K562 (cell line): ENCODE data around the gene SLC7A9. TPM values are rescaled to one million over a fixed set of nuclear protein-coding genes. Genes with fewer than 3 reads are reported as not detected.

ENCODE experiments used
- ATAC-seq: fragments of 200-7000 bp; cut with Tn5 transposase; 3 replicates; pipeline ENCODE4 v1.9.1; 2020; ENCODE audit warnings: moderate library complexity
- BruUV-seq: library from RNA; stranded (reverse); fragments of 400-500 nt; replicated peaks from 2 replicates; lab custom pipeline; 2021; lab: Mats Ljungman, UMichigan
- CTCF ChIA-PET: fragments of 300-600 bp; formaldehyde crosslinking; extraction: SDS; loops from one replicate; lab custom pipeline; 2021; ENCODE audit warnings: low intra/inter-chr PET ratio; lab: Yijun Ruan, JAX
- POLR2A ChIA-PET: fragments of 300-600, 350-650 bp; sonication (Branson Sonifier 250); formaldehyde crosslinking; extraction: SDS; loops from one replicate; lab custom pipeline; 2021; ENCODE audit warnings: antibody characterized with exemption, inconsistent platforms; lab: Yijun Ruan, JAX
- DNase-seq, 4 experiments: peaks; one replicate each; pipeline versions ENCODE4 v3.0.0 to v3.0.0-alpha.2; 2011 to 2018; ENCODE audit warnings: low spot score in 3 of 4, mixed read lengths in 3 of 4; ENCODE audit errors: extremely low read depth in 1 of 4
- FAIRE-seq: peaks from 2 replicates; lab custom pipeline; 2011; peaks lifted over from hg19 to GRCh38; lab: Jason Lieb, UNC
- H2AFZ ChIP-seq: 2 replicates; pipeline ENCODE4 v1.6.0; 2011; ENCODE audit warnings: low read depth, low read length, control low read depth, inconsistent platforms
- H3K27ac ChIP-seq: fragments of 200-600 bp; 3 replicates; pipeline ENCODE4 v1.8.0; 2011; ENCODE audit warnings: low read depth, mild to moderate bottlenecking, control low read depth, inconsistent platforms, low read length, moderate library complexity, mixed read lengths; ENCODE audit errors: extremely low read depth
- H3K27me3 ChIP-seq, 2 experiments: fragments of 300-600 bp in 1 of 2; 2 replicates in 1 of 2; 3 replicates in 1 of 2; pipeline versions ENCODE4 v1.6.0 to v1.8.0; 2011; ENCODE audit warnings: inconsistent platforms in 2 of 2, low read length in 2 of 2, mild to moderate bottlenecking in 1 of 2, mixed read lengths in 1 of 2, moderate library complexity in 1 of 2; ENCODE audit not compliant: control insufficient read depth in 2 of 2, insufficient read depth in 2 of 2
- H3K36me3 ChIP-seq: fragments of 300-600 bp; 3 replicates; pipeline ENCODE4 v1.8.0; 2011; ENCODE audit warnings: mild to moderate bottlenecking, low read length, inconsistent platforms; ENCODE audit not compliant: control insufficient read depth, insufficient read depth
- H3K4me1 ChIP-seq, 2 experiments: fragments of 200-600 bp in 1 of 2; replicated peaks in 1 of 2; 2 replicates in 1 of 2; 3 replicates in 1 of 2; pipeline versions ENCODE4 v1.5.1 to v1.8.0; 2011; ENCODE audit warnings: inconsistent platforms in 2 of 2, low read length in 2 of 2, mild to moderate bottlenecking in 1 of 2, mixed read lengths in 1 of 2, moderate library complexity in 1 of 2; ENCODE audit not compliant: control insufficient read depth in 2 of 2, insufficient read depth in 2 of 2
- H3K4me2 ChIP-seq: 2 replicates; pipeline ENCODE4 v1.6.1; 2011; ENCODE audit warnings: low read length, control low read depth, inconsistent platforms, mixed read lengths; ENCODE audit not compliant: insufficient read depth
- H3K4me3 ChIP-seq: fragments of 200-600 bp; sonication (generic), shearing (Covaris generic); 2 replicates; pipeline ENCODE4 v1.5.1; 2016; ENCODE audit warnings: control low read depth, inconsistent platforms
- H3K79me2 ChIP-seq: fragments of 200-600 bp; 3 replicates; pipeline ENCODE4 v1.8.0; 2011; ENCODE audit warnings: low read length, inconsistent platforms; ENCODE audit not compliant: control insufficient read depth, insufficient read depth
- H3K9ac ChIP-seq, 2 experiments: 2 replicates each; pipeline versions ENCODE4 v1.6.0 to v1.6.1; 2011; ENCODE audit warnings: low read depth in 2 of 2, low read length in 2 of 2, control low read depth in 1 of 2, inconsistent platforms in 1 of 2, mild to moderate bottlenecking in 1 of 2, mixed read lengths in 1 of 2; ENCODE audit not compliant: insufficient read depth in 1 of 2
- H3K9me1 ChIP-seq: one replicate; pipeline ENCODE4 v1.6.0; 2011; ENCODE audit warnings: inconsistent platforms, mild to moderate bottlenecking, low read length, moderate library complexity; ENCODE audit not compliant: control insufficient read depth, insufficient read depth
- H3K9me3 ChIP-seq: replicated peaks from 2 replicates; pipeline ENCODE4 v1.5.1; 2011; ENCODE audit warnings: low read depth, low read length, inconsistent platforms; ENCODE audit not compliant: control insufficient read depth, insufficient read depth
- H4K20me1 ChIP-seq: replicated peaks from 2 replicates; pipeline ENCODE4 v1.6.1; 2011; ENCODE audit warnings: low read length, inconsistent platforms, mixed read lengths; ENCODE audit not compliant: control insufficient read depth, insufficient read depth
- CHCHD3 ChIP-seq: fragments of 250-450 bp; sonication (Bioruptor Pico); IDR thresholded peaks from 2 replicates; pipeline ENCODE4 v2.1.2; 2022; ENCODE audit warnings: mild to moderate bottlenecking
- FIP1L1 ChIP-seq: fragments of 200-400 bp; formaldehyde crosslinking; IDR thresholded peaks from 2 replicates; pipeline ENCODE4 v1.6.1; 2018; ENCODE audit warnings: mild to moderate bottlenecking, low read depth, low read length; ENCODE audit not compliant: poor library complexity, severe bottlenecking
- HDAC2 ChIP-seq: fragments of 450-650 bp; IDR thresholded peaks from 2 replicates; pipeline ENCODE4 v1.6.1; 2016; ENCODE audit warnings: mild to moderate bottlenecking
- KAT8 ChIP-seq: fragments of 450-650 bp; IDR thresholded peaks from 2 replicates; pipeline ENCODE4 v1.6.1; 2016; ENCODE audit warnings: low read depth, mild to moderate bottlenecking
- MIER1 ChIP-seq: fragments of 450-650 bp; IDR thresholded peaks from 2 replicates; pipeline ENCODE4 v1.6.1; 2016; ENCODE audit warnings: antibody characterized with exemption, mild to moderate bottlenecking, low read depth
- NFE2L1 ChIP-seq: fragments of 450-650 bp; IDR thresholded peaks from 2 replicates; pipeline ENCODE4 v1.6.1; 2016; ENCODE audit warnings: missing genetic modification characterization, low read depth, mild to moderate bottlenecking, missing compliant biosample characterization, moderate library complexity, borderline replicate concordance
- NR4A1 ChIP-seq, 2 experiments: fragments of 250-450 bp in 1 of 2; fragments of 450-650 bp in 1 of 2; sonication (Bioruptor Pico) in 1 of 2; IDR thresholded peaks; 2 replicates each; pipeline versions ENCODE4 v1.4.0 to v1.6.1; 2016 to 2020; ENCODE audit warnings: mild to moderate bottlenecking in 2 of 2, missing compliant biosample characterization in 1 of 2, missing genetic modification characterization in 1 of 2, moderate library complexity in 1 of 2
- PKNOX1 ChIP-seq: fragments of 450-650 bp; IDR thresholded peaks from 2 replicates; pipeline ENCODE4 v1.6.1; 2016
- SMAD1 ChIP-seq: fragments of 150-350 bp; IDR thresholded peaks from 2 replicates; pipeline ENCODE4 v1.6.1; 2014; ENCODE audit warnings: low read length, low read depth; ENCODE audit not compliant: partially characterized antibody
- UBTF ChIP-seq, 2 experiments: IDR thresholded peaks; 2 replicates each; pipeline ENCODE4 v1.6.1; 2012; ENCODE audit warnings: improper control_type of control experiment in 2 of 2, low read depth in 2 of 2, low read length in 2 of 2, borderline replicate concordance in 1 of 2
- XRCC5 ChIP-seq: fragments of 200-400 bp; formaldehyde crosslinking; IDR thresholded peaks from 2 replicates; pipeline ENCODE4 v1.6.1; 2017; ENCODE audit warnings: low read depth, mild to moderate bottlenecking, low read length
- ZC3H8 ChIP-seq: fragments of 450-650 bp; IDR thresholded peaks from 2 replicates; pipeline ENCODE4 v1.6.1; 2017
- ZNF121 ChIP-seq: sonication (generic); formaldehyde crosslinking; conservative IDR thresholded peaks from 2 replicates; pipeline ENCODE4 v1.8.0; 2022; ENCODE audit warnings: missing genetic modification reagents
- WGBS: fragments of 100-300 bp; shearing (Covaris generic); methylation state at CpG from one replicate; pipeline ENCODE4 v1.1.6; 2016; ENCODE audit warnings: low coverage, mixed read lengths; ENCODE audit not compliant: insufficient coverage; ENCODE audit errors: missing lambda C conversion rate; 5-methylcytosine and 5-hydroxymethylcytosine counted together
- in situ Hi-C: fragments of 300-500 bp; cut with MboI; formaldehyde crosslinking; loops from 4 replicates; pipeline ENCODE4 v1.15.0; 2018; ENCODE audit warnings: inconsistent platforms, mixed read lengths
- intact Hi-C: fragments of 100-400 bp; cut with micrococcal nuclease; formaldehyde crosslinking; loops from 2 replicates; pipeline ENCODE4 v1.14.2; 2022
- polyA plus RNA-seq, 8 experiments: library from polyadenylated mRNA; depleted of rRNA in 4 of 8; stranded (reverse) in 5 of 8; unstranded in 3 of 8; fragments of >200 nt; fragmentation: Nextera tagmentation in 2 of 8; fragmentation: Illumina TruSeq in 1 of 8; extraction: Ambion mirVana in 2 of 8; extraction: Trizol in 1 of 8; gene quantifications; 2 replicates each; pipeline versions ENCODE4 v1.2.1 to v1.2.3, GENCODE V29; 2011 to 2014; ENCODE audit warnings: inconsistent platforms in 1 of 8, missing spikeins in 1 of 8
- total RNA-seq, 7 experiments: library from RNA; depleted of rRNA in 6 of 7; stranded (reverse); fragments of >200 nt in 6 of 7; fragmentation: Illumina TruSeq in 2 of 7; extraction: Trizol in 2 of 7; gene quantifications; 2 replicates each; pipeline versions ENCODE4 v1.2.1 to v1.2.3, GENCODE V29; 2011 to 2021; ENCODE audit warnings: low replicate concordance in 1 of 7

SLC7A9 gene
- total and polyA plus RNA-seq, 9 of the 15 experiments (the other 6 are each of a cell fraction or from before 2014, with no cell fraction given), result not detected

- Histone ChIP-seq H3K27me3 (no peaks in the 10 kb centered on the region), H3K36me3 (no peaks in the 10 kb centered on the region), H3K4me3 (no peak overlapping the region), H3K4me1 (no peaks in the 10 kb centered on the region), H3K27ac (no peak overlapping the region), H3K9me1 (no peaks in the 10 kb centered on the region)
- FAIRE-seq (no peak), DNase-seq (no peak)
- CTCF ChIA-PET, result no interaction called here
- POLR2A ChIA-PET, result interaction anchor here (0.6 kb wide), 1 partner anchor 515 kb away, joined by 4 read pairs; no protein-coding TSS in a partner anchor
- WGBS, result 19% methylated on average over 4 of the region's 4 CpGs
- in situ Hi-C loops, result no loop called here
- TF ChIP-seq UBTF (IDR thresholded peaks at IDR 0.05; ENCODE audit: borderline replicate concordance in 1 of 2, low read depth in 2 of 2, low read length in 2 of 2) (no peak), ZNF121 (CRISPR knock-in tag) (peak; percentile 36; the same call in 1 of the 2 replicates)
- TF ChIP-seq, all 486 proteins: peak for 1
- intact Hi-C loops, result no loop called here
- H3K9ac ChIP-seq, result no peak overlapping the region
- no TSS peak for BruUV-seq
- H2AFZ ChIP-seq, result no peak overlapping the region
- H3K9me3 ChIP-seq, result no peaks in the 10 kb centered on the region
- H4K20me1 ChIP-seq, result no peaks in the 10 kb centered on the region; the same call in 1 of the 2 replicates
- no peak for ATAC-seq
- H3K79me2 ChIP-seq, result no peaks in the 10 kb centered on the region
- H3K4me2 ChIP-seq, result no peak overlapping the region
Measured at GRCh38 chr19:32919365-32919764, 49.8 kb upstream of the SLC7A9 start.

- in situ Hi-C loops (no loop called here), intact Hi-C loops (no loop called here)
- no peak for FAIRE-seq
- ATAC-seq, result no peak
- no peak overlapping the region for H3K9ac ChIP-seq
- ChIA-PET CTCF (no interaction called here), POLR2A (interaction anchor here (0.6 kb wide), 1 partner anchor 24 kb away, joined by 3 read pairs; no protein-coding TSS in a partner anchor)
- H2AFZ ChIP-seq, result no peak overlapping the region
- H4K20me1 ChIP-seq, result no peaks in the 10 kb centered on the region; the same call in 1 of the 2 replicates
- H3K27me3 ChIP-seq, result no peaks in the 10 kb centered on the region
- H3K9me3 ChIP-seq, result no peaks in the 10 kb centered on the region
- H3K79me2 ChIP-seq, result no peaks in the 10 kb centered on the region
- H3K27ac ChIP-seq, result no peak overlapping the region
- no peaks in the 10 kb centered on the region for H3K9me1 ChIP-seq
- no peak overlapping the region for H3K4me2 ChIP-seq
- no peak for DNase-seq
- H3K4me1 ChIP-seq, result no peaks in the 10 kb centered on the region
- no TSS peak for BruUV-seq
- no peaks in the 10 kb centered on the region for H3K36me3 ChIP-seq
- 55% methylated on average over 8 of the region's 8 CpGs for WGBS
- no peak overlapping the region for H3K4me3 ChIP-seq
- TF ChIP-seq ZC3H8, result no peak
- TF ChIP-seq CHCHD3 (CRISPR knock-in tag), result no peak
- TF ChIP-seq HDAC2, result no peak
- no peak for TF ChIP-seq ZNF121 (CRISPR knock-in tag)
- TF ChIP-seq SMAD1, result no peak
- no peak for TF ChIP-seq KAT8
- no peak for TF ChIP-seq XRCC5
- no peak for TF ChIP-seq MIER1
- no peak for TF ChIP-seq NFE2L1
- TF ChIP-seq PKNOX1, result no peak
- no peak for TF ChIP-seq FIP1L1
- TF ChIP-seq NR4A1 (CRISPR knock-in tag; IDR thresholded peaks at IDR 0.05), result no peak
- TF ChIP-seq NR4A1 (tag; IDR thresholded peaks at IDR 0.05), result no peak
Measured at GRCh38 chr19:32917616-32917996, 48.0 kb upstream of the SLC7A9 start.
